ENCODE results near the gene EPB41L5. TPM values are rescaled to one million over a fixed set of nuclear protein-coding genes. Genes with fewer than 3 reads are reported as not detected.
"Not testable (repeated sequence)": the region's sequence is repeated elsewhere in the genome, so short reads cannot be mapped to it uniquely, and the experiment has no call there.

Gene EPB41L5
- total RNA-seq, 1 donor from 2014 or later, result 23.2 TPM

DNA sequence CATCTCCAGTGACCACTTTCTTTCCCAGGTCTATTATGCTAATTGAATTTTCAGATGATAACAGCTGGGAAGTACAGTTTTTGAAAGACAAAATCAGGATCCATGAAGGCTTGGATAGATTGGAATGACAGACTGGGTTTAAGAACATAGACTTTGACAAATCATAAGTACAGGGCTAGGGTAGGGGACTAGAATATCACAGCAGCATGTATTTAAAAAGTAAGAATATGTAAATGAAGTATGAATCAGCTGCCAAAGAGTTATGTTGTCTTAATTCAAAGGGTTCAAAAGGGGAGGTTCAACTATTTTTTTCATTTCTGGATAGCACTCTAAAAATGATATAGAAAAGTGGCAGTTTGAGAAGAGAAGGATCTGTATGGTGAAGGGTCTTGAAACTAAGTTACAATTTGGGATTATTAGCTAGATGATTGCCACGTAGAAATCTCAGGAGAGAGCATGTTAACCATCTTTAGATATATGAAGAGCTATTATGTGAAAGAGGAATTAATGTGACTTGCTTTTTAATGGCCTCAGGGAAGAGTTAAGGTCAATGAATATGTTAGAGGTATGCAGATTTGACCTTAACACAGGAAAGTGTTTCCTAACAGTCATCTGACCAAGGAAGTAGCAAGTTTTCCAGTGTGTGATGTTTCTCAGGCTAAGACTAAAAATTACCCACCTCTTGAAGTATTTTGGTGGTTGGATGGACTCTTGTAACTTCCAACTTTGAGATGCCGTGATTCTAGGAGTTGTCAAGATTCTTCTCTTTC, 128.6 kb downstream of the EPB41L5 start:
- no peak for DNase-seq (ENCODE audit: low read depth in 2 of 2)

DNA sequence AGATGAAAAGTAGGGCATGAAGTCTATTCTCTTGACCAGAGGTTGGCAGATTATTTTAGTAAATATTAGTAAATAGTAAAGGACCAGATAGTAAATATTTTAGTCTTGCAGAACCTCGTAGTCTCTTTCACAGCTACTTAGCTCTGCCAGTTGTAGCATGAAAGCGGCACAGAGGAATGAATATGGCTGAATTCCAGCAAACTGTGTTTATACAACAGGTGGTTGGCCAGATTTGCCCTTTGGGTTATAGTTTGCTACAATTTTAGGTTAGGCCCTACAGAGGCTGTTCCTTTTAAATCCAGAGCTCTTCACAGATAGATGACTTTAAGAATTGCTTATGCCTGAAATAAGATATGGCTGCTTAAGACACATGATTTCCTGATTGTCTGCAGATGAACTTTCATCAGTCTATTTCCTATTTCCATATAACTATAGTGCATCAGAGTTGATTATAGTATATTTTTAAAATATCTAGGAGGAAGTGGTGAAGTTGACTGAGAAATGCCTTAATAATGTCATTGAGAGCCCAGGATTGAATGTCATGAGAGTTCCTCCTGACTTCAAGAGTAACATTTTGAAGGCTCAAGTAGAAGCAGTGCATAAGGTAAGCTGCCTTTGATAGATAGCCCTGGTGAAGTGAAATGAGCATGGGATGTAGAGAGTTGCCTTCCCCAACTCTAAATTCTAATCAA, 129.8 kb downstream of the EPB41L5 start:
- no peak for DNase-seq (ENCODE audit: low read depth in 2 of 2)

DNA sequence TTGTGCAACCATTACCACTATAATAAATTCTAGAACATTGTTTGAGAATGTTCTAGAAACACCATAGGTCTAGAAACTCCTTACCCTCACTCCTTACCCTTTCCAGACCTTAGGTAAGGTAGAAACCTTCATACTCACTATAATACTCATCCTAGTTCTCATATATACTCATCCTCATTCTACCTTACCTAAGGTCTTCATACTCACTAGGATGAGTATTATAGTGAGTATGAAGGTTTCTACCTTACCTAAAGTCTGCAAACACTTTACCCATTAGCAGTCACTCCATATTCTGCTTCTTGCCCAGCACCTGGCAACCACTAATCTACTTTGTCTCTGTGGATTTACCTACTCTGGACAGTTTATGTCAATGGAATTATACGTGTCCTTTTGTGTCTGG, 135.4 kb downstream of the EPB41L5 start:
- no peak for DNase-seq (ENCODE audit: low read depth in 2 of 2)

DNA sequence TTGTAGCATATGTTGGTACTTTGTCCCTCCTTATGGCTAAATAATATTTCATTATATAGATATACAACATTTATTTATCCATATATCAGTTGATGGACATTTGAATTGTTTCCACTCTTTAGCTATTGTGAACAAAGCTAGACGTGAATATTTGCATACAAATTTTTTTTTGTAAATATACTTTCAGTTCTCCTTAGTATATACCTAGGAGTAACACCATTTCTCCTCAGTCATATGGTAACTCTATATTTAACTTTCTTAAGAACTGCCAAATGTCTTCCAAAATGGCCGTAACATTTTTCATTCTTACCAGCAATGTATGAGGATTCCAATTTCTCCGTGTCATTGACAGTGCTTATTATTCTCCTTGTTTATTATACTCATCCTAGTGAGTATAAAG, 135.8 kb downstream of the EPB41L5 start:
- no peak for DNase-seq (ENCODE audit: low read depth in 2 of 2)

DNA sequence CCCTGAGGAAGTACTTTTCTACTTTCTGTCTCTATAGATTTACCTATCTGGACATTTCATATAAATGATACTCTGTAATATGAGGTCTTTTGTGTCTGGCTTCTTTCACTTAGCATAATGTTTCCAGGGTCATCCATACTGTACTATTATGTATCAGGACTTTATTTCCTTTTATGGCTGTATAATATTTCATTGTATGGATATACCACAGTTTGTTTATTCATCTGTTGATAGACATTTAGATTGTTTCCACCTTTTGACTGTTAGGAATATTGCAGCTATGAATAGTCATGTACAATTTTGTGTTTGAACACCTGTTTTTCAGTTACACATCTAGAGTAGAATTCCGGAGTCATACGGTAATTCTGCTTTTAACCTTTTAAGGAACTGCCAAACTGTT, 136.5 kb downstream of the EPB41L5 start:
- DNase-seq (ENCODE audit: low read depth in 2 of 2), result no peak

DNA sequence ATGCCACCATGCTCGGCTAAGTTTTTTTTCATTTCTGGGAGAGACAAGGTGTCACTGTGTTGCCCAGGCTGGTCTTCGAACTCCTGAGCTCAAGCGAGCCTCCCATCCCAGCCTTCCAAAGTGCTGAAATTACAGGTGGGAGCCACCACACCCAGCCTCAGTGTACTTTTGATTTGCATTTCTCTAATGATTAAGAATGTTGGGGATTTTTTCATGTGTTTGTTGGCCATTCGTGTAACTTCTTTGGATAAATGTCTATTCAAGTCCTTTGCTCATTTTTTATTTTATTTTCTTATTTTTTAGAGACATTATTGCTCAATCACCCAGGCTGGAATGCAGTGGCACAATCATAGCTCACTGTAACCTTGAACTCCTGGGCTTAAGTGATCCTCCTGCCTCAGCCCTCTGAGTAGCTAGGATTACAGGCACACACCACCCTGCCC, 137.2 kb downstream of the EPB41L5 start:
- no peak for DNase-seq (ENCODE audit: low read depth in 2 of 2)

DNA sequence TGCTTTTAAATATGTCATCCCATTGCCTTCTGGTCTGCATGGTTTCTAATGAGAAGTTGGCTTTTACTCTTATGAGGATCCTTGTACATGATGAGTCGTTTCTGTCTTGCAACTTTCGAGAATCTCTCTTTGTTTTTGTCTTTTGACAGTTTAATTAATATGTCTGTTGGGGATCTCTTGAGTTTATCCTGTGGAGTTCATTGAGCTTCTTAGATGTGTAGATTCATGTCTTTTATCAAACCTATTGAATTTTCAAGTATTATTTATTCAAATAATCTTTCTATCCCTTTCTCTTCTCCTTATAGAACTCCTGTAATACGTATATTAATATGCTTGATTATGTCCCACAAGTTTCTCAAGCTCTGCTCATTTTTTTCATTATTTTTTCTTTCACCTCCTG, 142.4 kb downstream of the EPB41L5 start:
- DNase-seq (ENCODE audit: low read depth in 2 of 2), result no peak

DNA sequence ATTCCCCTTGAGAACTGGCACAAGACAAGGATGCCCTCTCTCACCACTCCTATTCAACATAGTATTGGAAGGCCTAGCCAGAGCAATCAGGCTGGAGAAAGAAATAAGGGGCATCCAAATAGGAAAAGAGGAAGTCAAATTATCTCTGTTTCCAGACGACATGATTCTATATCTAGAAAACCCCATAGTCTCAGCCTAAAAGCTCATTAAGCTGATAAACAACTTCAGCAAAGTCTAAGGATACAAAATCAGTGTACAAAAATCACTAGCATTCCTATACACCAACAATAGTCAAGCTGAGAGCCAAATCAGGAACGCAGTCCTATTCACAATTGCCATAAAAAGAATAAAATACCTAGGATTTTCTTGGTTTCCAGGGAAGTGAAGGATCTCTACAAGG, 145.8 kb downstream of the EPB41L5 start:
- DNase-seq (ENCODE audit: low read depth in 2 of 2), result not testable (repeated sequence)

DNA sequence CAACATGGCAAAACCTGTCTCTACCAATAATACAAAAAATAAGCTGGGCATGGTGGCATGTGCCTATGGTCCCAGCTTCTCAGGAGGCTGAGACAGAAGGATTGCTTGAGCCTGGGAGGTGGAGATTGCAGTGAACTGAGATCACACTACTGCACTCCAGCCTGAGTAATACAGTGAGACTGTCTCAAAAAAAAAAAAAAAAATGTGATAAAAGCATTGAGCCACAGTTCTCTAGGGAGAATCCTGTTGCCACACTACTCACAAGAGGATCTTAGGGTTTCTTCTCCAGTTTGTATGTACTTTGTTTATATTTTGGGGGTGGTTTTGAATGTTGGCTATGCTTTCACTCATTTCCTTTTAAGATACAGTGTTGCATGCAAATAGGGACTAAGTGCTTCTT, 148.3 kb downstream of the EPB41L5 start:
- DNase-seq (ENCODE audit: low read depth in 2 of 2), result no peak

DNA sequence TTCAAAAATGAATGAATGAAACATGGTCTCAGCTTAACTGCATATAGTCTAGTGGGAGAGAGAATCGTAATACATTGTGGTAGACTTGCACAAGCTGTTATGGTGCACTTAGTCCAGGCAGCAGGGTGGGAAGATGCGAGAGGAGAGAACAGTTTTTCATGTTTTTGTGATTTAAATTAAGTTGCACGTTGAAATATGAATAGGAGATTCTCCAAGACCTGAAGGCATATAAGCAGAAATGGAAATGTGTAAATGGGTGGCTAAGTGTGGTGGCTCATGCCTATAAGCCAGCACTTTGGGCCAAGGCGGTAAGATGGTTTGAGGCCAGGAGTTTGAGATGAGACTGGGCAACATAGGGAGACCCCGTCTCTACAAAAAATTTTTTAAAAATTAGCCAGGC, 149.8 kb downstream of the EPB41L5 start:
- no peak for DNase-seq (ENCODE audit: low read depth in 2 of 2)

DNA sequence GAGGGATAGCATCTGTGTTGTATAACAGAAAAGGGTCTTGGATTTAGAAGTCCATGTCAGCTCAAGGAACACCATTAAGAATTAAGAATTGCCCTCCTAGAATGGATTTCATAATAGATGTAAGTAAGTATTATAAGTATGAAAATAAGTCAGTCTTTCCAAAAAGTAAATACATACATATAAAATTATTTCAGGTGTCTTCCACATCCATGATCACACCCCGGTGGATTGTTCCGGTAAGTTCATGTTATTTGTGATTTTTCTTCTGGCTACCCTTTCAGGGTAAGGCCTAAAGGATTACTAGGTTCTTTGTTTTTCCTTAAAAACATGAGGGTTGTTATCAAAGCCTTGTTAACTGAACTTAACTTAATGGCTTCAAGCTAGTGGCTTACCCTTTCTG, 154.4 kb downstream of the EPB41L5 start:
- DNase-seq (ENCODE audit: low read depth in 2 of 2), result peak in 1 of 2 donors; percentile 12

DNA sequence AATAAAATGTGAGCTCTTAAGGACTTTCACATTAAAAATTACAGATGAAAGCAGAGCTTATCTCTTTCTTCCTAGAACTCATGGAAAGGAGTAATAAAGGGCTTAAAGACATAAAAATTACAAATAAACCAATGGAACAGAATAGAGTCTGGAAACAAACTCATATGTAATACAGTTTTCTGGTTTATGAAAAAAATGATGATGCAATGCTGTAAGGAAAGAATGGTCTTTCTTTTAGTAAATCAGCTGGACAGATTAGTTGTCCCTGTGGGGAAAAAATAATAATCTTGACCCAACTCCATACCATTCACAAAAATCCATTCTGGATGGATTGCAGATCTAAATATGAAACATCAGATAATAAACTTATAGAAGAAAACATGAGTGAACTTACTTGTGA, 156.1 kb downstream of the EPB41L5 start:
- no peak for DNase-seq (ENCODE audit: low read depth in 2 of 2)

DNA sequence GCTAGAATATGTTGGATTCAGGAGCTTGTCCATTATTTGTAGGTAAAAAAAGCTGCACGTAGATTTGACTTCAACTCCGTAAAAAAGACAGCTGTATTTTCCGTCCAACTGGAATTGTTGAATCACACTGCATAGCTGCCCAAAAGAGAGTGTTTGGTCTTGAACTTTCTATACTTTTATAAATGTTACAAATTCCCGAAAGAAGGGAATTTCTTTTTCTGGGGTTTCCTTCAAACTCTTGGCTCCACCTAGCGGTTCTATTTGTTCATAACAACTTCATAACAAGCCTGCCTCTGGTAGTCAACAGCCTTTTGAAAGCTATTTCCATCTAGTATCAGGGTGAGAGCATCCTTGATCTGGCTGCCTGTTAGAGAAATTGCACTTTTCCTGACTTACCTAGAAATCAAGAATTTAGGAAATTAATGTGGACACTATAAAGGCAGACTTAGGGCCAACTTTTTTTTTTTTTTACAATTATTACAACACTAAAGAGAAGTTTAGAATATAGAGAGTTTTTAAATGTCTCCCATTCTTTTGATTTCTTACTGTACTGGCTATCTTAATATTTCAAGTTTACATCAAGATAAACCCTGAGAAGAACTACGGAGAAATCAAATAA, 162.2 kb downstream of the EPB41L5 start:
- DNase-seq (ENCODE audit: low read depth in 2 of 2), result peak; percentile 75 to 85

DNA sequence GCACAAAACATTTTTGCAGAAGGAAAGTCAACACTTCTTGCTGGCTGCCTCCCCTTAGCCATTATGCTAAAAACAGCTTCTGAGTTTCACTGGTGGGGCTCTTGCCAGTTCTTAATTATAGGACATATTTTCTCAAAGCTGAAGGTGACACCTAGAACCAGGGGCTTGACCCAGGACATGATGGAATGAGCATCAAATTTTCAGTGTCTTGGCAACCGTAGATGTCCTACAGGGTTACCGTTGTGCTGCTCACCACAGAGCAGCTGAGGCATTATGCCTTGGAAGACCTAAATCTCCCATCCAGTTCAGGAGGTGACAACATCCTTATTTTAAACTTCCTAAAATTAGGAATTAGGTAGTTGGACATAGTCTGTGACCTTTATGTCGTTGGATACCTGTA, 163.6 kb downstream of the EPB41L5 start:
- DNase-seq (ENCODE audit: low read depth in 2 of 2), result no peak

DNA sequence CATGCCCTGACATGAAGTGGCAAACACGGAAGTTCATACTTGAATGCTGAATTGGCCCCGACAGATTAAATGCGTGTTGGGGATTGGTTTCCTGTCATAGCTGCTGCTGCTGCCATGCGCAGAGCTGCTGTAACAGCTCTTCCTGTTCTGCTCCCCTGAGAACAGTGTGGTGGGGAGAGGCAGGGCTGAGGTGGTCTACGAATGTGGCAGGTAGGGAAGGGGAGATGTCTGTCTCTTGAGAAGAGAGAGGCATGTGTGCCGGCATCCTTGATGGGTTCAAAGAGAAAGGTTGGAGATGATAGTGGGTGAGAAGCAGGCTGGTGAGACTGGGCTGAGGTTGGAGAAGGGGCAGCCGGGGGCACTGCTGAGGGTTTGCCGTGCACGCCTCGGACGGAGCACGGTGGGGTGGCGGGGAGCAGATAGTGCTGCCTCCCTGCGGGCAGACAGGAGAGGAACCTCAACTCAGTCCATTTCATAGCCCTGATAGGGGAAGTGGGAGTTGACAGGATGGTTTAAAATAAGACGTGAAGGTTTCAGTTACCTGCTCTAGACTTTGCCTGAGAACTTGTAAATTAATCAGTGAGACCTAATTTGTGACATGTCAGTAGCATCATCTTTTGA, 164.2 kb downstream of the EPB41L5 start:
- peak; percentile 44 to 59 for DNase-seq (ENCODE audit: low read depth in 2 of 2)

DNA sequence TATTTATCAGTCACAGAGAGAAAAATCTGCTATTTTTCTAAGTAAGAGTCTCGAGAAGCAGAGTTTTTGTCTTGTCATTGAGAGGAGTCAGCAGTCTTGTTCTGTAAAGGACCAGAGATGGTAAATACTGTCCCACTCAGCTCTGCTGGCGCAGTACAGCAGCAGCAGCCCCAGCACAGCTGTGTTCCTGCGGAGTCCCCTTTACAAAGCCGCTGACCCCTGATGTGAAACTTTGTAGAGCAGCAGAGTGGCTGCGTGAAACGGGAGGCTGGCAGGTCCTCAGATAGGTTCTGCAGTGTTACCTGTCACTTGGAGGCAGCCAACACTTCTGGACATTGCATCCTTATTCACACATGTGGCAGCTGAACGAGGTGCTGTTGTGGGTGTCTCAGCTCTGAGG, 165.1 kb downstream of the EPB41L5 start:
- no peak for DNase-seq (ENCODE audit: low read depth in 2 of 2)

DNA sequence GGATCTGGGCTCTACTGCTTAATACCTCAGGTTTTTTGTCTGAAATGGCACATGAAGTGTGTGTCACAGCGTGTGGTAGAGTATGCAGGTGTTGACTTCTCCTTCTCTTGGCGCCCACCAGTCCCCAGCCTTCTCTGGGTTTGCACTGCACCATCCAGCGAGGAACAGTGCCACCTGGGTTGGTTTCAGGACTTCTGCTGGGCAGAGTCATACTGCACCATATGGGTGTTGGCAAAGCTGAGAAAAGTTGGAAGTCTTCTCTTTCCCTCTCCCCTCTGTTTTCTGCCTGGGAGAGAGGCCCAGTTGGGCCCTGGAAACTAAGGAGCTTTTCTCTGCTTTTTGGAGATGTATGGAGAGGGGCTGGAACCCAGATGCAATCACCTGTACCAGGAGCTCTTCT, 166.5 kb downstream of the EPB41L5 start:
- DNase-seq (ENCODE audit: low read depth in 2 of 2), result no peak

DNA sequence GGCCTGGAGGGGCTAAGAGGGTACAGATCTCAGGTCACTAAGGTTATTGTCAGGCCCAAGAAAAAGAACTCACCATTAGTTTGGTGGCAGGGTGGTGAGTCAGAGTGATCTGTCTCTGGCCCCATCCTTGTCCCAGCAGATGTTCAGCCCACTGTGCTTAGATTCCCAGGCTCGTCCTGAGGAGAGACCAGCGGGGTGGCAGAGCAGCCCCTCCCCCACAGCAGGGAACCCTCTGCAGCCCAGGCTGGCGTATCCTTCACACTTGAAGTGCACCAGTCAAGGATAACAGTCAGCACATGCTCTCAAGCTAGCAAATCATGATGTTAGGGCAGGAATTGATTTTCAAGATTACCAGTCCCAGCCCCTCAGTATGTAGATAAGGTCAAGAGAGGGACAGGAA, 167.2 kb downstream of the EPB41L5 start:
- DNase-seq (ENCODE audit: low read depth in 2 of 2), result no peak

DNA sequence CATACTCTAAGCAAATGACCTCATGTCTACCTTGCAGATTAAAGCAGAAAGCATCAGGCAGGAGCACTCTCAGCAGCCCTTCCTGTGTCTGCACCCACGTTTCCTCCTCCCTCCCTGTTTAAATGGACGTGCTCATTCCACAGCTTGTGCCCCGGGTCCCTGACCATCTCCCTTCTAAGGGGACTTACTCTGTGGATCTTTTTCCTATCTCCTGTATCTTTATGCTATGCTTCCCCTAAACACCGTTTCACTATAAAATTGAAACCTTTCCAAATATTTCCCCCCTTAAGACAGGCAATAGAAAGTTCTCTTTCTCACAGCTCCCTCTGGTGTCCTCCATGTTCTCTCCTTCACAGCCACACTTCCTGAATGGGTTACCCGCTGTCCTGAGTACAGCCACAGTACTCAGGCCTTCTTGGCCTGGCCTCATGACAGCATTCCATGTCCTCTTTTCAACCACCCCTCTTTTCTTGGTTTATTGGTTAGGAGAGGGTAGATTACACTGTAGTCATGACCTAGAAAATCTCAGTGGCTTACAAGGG, 169.2 kb downstream of the EPB41L5 start:
- DNase-seq (ENCODE audit: low read depth in 2 of 2), result peak in 1 of 2 donors; percentile 19

DNA sequence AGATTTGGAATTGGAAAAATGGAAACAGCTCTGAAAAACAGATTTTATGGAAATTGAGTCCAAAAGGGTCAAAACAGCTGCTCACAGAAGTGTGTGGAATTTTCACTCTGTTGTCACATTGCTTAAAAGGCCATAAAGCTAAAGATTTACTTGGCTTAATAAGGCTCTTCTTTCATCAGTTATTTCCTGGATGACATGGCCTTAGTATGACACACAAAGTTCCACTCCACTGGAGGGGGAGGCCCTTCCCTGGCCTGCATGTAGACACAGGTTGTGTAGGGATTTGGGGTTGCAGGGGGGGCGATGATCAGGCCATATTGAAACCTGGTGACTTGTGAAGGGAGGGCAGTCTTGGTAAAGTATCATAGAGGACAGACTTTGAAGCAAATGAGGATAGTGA, 176.3 kb downstream of the EPB41L5 start:
- DNase-seq (ENCODE audit: low read depth in 2 of 2), result peak in 1 of 2 donors; percentile 71

DNA sequence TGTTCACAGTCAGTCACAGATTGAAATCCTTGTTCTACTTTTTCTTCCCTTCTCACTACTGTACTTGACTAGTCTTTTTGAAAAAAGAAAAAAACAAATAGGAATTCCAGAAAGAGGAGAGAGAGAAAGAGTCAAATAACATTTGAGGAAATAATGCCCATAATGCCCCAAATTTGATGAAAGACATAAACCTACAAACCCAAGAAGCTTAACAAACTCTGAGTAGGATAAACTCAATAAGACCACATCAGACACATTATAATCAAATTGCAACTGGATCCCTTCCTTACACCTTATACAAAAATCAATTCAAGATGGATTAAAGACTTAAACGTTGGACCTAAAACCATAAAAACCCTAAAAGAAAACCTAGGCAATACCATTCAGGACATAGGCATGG, 179.4 kb downstream of the EPB41L5 start:
- no peak for DNase-seq (ENCODE audit: low read depth in 2 of 2)

DNA sequence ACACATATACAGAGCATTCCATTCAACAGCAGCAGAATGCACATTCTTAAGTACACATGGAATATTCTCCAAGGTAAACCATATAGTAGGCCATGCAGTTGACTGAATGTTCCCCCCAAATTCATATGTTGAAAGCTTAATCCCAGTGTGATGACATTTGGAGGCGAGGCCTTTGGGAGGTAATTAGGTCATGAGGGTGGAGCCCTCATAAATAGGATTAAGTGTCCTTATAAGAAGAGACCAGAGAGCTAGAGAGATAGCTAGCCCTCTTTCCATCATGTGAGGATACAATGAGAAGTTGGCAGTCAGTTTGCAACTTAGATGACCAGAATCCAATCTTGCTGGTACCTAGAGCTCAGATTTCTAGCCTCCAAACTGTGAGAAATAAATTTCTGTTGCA, 182.7 kb downstream of the EPB41L5 start:
- DNase-seq (ENCODE audit: low read depth in 2 of 2), result no peak
